HL-60/S4 treated with phorbol 12-myristate 13-acetate at 8.2 ng/mL for 4 days and 3 days (cell line): Measurements from ENCODE around the gene UBXN10.

Source experiments
- in situ Hi-C: fragments of 300-500 bp; cut with MboI; formaldehyde crosslinking; loops from 2 replicates; pipeline ENCODE4 v1.15.0; 2022; ENCODE audit warnings: low sequenced_read_pairs

The UBXN10 gene

DNA sequence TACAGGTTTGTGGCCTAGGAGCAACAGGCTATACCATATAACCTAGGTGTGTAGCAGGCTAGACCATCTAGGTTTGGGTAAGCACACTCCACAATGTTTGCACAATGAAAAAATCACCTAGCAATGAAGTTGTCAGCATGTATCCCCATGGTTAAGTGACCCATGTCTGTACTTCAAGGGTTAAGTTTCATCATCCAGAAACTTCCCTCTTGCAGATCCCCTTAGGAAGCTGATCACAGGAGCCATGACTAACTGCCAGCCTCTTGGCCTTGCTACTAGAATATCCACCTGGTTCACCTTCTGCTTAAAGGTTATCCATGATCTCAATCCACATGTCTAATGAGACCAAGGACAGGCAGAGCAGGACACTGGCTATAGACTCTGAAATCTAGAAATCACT, 3.5 kb upstream of the UBXN10 start:
- in situ Hi-C loops: no loop called here

- in situ Hi-C loops: no loop called here
Observed at GRCh38 chr1:20183035-20183434, 2.9 kb upstream of the UBXN10 start.

GRCh38 chr1:20183616-20184271, 2.2 kb upstream of the UBXN10 start:
- in situ Hi-C loops: no loop called here

DNA sequence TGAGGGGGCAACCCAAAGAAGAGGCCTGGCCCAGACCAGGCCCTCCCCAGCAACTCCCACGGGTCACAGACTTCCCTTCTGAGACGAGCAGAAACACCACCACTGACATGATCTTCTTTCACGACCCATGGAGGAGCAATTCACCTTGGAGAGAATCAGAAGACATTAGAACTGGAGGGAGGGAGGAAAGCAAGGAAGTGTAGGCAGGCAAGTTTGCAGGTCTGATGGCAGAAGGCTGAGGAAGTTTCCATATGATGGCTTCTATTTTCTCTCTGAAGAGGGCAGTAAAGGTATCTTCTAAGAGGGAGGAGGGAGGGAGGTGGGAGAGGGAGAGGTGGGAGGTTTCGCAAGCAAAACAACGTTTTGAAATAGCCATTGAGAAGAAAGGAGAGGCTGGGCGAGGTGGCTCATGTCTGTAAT, 1.4 kb upstream of the UBXN10 start:
- in situ Hi-C loops: no loop called here

GRCh38 chr1:20184997-20185833, 681 bp upstream of the UBXN10 start:
- in situ Hi-C loops: no loop called here

DNA sequence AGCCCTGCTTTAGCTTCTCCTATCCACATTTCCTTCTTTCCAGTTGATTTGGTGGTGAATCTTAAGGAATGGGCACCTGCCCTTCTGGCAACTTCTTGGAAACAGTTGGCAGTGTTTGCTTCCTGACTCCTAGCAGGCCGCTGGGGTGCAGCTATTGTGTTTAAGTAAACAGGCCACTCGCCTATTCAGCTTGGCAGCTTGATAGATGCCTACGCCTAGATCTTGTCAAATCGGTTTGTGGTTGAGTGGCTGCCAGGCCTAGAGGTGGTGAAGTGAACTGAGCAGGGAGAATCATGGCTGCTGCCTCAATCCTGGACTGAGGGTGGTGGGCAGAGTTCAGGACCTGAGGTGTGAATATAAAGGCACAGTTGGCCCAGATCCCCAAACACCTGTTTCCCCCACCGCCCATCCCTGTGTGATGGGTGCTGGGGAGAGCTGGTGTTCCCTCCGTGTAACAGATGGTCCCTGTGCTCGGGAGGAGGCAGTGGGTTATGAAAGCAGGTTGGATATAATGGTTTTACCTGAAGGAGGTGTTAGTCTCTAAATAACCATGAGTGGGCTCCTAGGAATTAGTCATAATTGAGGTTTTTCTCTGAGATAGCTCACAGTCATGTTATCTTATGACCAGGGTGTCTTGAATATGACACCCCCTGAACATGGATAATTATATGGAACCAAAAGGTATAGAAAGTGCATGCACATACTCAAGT, 1.4 kb downstream of the UBXN10 start:
- in situ Hi-C loops: no loop called here

GRCh38 chr1:20187813-20188454, 2.0 kb downstream of the UBXN10 start:
- in situ Hi-C loops: no loop called here

DNA sequence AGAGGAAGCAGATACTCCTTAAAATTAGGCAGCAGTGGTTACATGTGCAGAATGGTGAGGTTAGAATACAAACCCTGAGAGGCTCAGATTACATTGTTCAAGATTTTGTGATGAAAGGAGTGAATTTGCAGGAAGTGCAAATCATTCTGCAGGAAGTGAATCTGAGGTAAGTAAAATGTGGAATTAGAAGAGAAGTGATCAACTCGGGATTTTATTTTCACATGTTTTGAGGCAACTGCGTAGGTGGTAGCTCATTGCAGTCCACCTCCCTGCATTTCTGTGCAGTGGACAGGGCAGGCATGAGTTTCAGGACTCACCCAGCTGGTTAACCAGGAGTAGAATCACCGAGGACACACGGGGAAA, 2.5 kb downstream of the UBXN10 start:
- in situ Hi-C loops: no loop called here

DNA sequence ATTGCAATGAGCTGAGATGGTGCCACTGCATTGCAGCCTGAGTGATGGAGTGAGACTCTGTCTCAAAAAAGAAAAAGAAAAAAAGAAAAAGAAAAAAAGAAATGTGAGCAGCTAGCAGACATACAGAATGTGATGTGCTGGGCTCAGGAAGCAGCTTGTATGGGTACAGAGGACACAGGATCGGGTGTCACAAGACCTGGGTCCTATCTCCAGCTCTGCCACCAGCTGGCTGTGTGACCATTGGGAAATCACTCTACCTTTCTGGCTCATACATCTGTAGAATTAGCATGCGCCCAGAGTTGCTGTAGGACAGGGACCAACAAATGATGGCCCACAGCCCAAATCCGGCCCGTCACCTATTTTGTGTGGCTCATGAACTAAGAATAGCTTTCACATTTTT, 3.8 kb downstream of the UBXN10 start:
- in situ Hi-C loops: no loop called here

DNA sequence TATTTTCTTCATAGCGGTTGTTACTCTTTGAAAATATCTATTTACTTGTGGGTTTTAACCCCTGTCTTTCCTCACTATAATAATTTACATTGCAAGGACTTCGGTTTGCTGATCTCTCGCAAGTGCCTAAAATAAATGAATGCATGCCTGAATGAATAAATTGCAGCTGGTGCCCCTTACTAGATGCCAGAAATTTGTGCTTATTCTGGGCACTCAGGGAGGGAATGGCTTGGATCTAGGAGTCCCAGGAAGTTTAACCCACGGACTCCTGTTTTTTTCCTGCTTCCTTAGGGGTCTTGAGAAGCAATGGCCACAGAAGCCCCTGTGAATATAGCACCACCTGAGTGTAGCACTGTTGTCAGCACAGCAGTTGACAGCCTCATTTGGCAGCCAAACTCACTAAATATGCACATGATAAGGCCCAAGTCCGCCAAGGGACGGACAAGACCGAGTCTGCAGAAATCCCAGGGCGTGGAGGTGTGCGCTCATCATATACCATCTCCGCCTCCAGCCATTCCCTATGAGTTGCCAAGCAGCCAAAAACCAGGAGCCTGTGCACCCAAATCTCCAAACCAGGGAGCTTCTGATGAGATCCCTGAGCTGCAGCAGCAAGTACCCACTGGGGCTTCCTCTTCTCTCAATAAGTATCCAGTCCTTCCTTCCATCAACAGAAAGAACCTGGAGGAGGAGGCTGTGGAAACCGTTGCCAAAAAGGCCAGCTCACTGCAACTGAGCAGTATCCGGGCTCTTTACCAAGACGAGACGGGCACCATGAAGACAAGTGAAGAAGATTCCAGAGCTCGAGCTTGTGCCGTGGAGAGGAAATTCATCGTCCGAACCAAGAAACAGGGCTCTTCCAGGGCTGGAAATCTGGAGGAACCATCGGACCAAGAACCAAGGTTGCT, 4.6 kb downstream of the UBXN10 start:
- in situ Hi-C loops: no loop called here

DNA sequence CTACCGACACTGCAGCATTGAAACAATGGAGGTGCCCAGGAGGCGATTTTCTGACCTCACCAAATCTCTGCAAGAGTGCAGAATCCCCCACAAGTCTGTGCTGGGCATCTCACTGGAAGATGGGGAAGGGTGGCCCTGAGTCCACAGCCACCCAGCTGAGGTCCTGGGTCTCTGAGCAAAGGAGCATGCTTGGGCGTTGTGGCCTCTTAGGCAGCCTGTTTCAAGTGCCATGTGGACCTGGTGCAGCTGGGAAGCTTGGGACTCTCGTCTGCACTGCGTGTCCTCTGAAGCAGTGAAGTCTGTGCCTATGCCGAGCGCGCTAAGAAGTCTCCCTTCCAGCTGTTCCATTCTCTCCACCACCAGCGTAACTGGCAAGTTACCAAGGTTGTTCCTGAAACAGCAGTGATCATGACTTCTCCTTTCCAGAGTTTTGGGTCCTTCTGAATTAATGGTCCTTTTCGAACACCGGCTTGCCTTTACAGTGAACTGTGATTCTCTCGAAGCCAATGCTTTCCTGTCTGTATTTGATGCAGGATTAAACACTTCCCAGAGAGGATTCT, 5.5 kb downstream of the UBXN10 start:
- in situ Hi-C loops: no loop called here

- in situ Hi-C loops: no loop called here
Observed at GRCh38 chr1:20192364-20192763, 6.5 kb downstream of the UBXN10 start.

DNA sequence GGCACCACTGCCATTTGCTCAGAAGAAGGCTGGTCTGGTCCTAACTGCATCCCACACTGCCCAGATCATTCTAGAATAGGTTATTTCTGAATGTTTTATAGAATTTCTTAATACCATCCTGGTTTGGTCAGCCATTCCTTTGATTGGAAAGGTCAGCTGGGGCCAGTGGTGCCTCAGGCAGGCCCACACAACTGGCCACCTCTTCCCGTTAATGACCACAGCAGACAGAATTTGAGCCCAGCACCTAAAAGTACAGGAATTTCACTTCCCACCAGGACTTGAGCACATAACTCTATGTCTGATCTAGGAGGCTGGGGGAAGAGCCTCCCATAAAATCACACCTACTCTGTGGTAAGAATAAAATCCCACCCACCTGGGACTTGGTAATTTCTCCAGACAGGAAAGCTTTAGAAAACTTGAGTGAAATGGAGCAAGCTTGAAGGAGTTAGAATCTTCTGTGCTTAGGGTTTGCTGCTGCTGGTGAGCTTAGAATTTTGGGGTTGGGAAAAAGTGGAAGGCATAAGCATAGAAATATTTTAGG, 7.0 kb downstream of the UBXN10 start:
- in situ Hi-C loops: no loop called here

- in situ Hi-C loops: no loop called here
Observed at GRCh38 chr1:20194224-20194623, 8.3 kb downstream of the UBXN10 start.

DNA sequence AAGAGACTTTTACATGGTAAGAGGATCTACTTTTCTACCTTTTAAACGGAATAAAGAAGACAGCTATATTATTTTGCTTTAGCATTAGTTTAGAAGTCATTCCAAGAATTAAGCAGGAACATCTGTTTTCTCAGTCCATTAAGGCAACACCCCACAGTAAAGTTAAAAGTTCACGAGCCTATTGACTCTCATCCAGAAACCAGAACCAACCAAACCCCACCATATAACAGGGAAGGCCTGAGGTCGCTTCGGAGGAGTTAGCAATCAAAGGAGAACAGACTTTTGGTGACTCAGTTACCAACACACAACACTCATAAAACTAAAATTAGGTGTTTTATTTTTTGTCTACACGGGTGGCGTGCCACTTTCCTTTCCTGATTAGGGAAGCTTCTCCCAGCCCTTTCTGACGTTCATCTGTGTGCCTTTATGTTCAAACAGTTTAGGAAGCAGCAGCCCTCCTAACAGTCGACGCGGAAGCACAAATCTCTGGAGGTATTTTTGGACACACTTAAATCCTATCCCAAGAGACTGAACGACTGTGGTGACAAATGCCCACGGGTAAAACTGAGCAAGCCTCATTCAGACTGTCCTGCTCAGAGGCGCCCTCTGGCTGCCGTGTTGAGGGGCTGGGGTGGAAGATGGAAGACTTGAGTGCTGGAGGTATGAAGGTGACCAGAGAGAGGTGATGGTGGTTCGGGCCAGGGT, 9.0 kb downstream of the UBXN10 start:
- in situ Hi-C loops: no loop called here

DNA sequence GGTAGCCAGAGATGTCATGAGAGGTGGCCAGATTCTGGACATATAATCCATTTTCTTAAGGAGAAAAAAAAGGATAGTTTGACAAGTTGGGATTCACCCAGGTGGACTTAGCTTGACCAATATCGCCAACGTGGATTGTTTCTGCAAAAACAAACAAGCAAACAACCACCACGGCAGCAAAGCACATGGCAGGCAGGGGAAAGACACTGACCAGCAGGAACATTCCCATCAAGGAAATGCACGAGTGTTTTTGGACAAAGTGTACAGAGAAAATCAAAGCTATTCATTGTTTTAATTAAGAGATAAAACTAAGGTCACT, 9.5 kb downstream of the UBXN10 start:
- in situ Hi-C loops: no loop called here

GRCh38 chr1:20197329-20197791, 11.5 kb downstream of the UBXN10 start:
- in situ Hi-C loops: no loop called here

- in situ Hi-C loops: no loop called here
Observed at GRCh38 chr1:20198296-20198695, 12.4 kb downstream of the UBXN10 start.

GRCh38 chr1:20198918-20199317, 13.0 kb downstream of the UBXN10 start:
- in situ Hi-C loops: no loop called here
